ENCODE data around the gene POU3F3. TPM values are rescaled to one million over a fixed set of nuclear protein-coding genes. Genes with fewer than 3 reads are reported as not detected.

POU3F3 gene
- polyA plus RNA-seq, 3 donors: not detected

- DNase-seq: no peak
- Histone ChIP-seq H3K9me3 (replicated peaks in 1 of 2; ENCODE audit: control insufficient read depth in 1 of 2, insufficient read depth in 1 of 2, low read length in 2 of 2) (peaks cover 7 to 39% of the 10 kb centered on the region in 2 donors), H3K36me3 (replicated peaks in 1 of 2; ENCODE audit: control insufficient read depth in 1 of 2, insufficient read depth in 2 of 2, low read length in 2 of 2) (no peaks in the 10 kb centered on the region), H3K79me2 (ENCODE audit: insufficient read depth, low read length) (no peaks in the 10 kb centered on the region), H3K4me1 (ENCODE audit: control insufficient read depth in 1 of 2, insufficient read depth in 2 of 2, low read length in 2 of 2) (peaks cover 28 to 31% of the 10 kb centered on the region in 2 donors), H2AFZ (ENCODE audit: insufficient read depth, low read depth, low read length, poor library complexity, severe bottlenecking) (no peak overlapping the region), H3K4me2 (replicated peaks; ENCODE audit: extremely low read depth, low read length, poor library complexity, severe bottlenecking) (no peak overlapping the region), H3K27ac (ENCODE audit: low read depth in 1 of 2, low read length in 2 of 2) (no peak overlapping the region), H3K9ac (ENCODE audit: insufficient read depth, low read length, poor library complexity, severe bottlenecking) (no peak overlapping the region), H3K4me3 (replicated peaks in 1 of 3; ENCODE audit: low read depth in 2 of 3, low read length in 3 of 3) (no peak overlapping the region), H4K20me1 (ENCODE audit: insufficient read depth, low read length) (no peaks in the 10 kb centered on the region), H3K27me3 (ENCODE audit: control insufficient read depth in 2 of 2, insufficient read depth in 2 of 2, low read length in 2 of 2) (peaks cover 57 to 77% of the 10 kb centered on the region in 2 donors)
- TF ChIP-seq CTCF (IDR thresholded peaks at IDR 0.05): no peak
- Mint-ChIP-seq H3K4me1 (peaks cover 27% of the 10 kb centered on the region), H3K4me3 (peak overlapping the region in 1 of 2 donors; percentile 85), H3K36me3 (peaks cover 0 to 8% of the 10 kb centered on the region in 2 donors), H3K27me3 (ENCODE audit: low read depth in 3 of 3) (peaks cover 64 to 78% (median 67%) of the 10 kb centered on the region in 3 donors), H3K9me3 (peaks cover 0 to 20% (median 11%) of the 10 kb centered on the region in 7 donors), H3K27ac (no peak overlapping the region)
- intact Hi-C loops (cut with micrococcal nuclease): no loop called here
- WGBS (ENCODE audit: insufficient coverage): no CpG with 5 or more reads among the region's 2 CpGs
These were observed 12.2 kb upstream of the POU3F3 start for GRCh38 chr2:104841744-104842143.

GRCh38 chr2:104844807-104845551 is 8.9 kb upstream of the POU3F3 start:
- peak overlapping the region; percentile 50 for H3K4me2 ChIP-seq (replicated peaks; ENCODE audit: extremely low read depth, low read length, poor library complexity, severe bottlenecking)
- no peaks in the 10 kb centered on the region for H3K79me2 ChIP-seq (ENCODE audit: insufficient read depth, low read length)
- Mint-ChIP-seq H3K9me3 (peaks cover 0 to 20% (median 11%) of the 10 kb centered on the region in 7 donors), H3K4me3 (peak overlapping the region; percentile 52 to 85), H3K36me3 (peaks cover 0 to 8% of the 10 kb centered on the region in 2 donors), H3K4me1 (peaks cover 33% of the 10 kb centered on the region), H3K27me3 (ENCODE audit: low read depth in 3 of 3) (peaks cover 83 to 97% (median 83%) of the 10 kb centered on the region in 3 donors), H3K27ac (no peak overlapping the region)
- peaks cover 28 to 31% of the 10 kb centered on the region in 2 donors for H3K4me1 ChIP-seq (ENCODE audit: control insufficient read depth in 1 of 2, insufficient read depth in 2 of 2, low read length in 2 of 2)
- H4K20me1 ChIP-seq (ENCODE audit: insufficient read depth, low read length): no peaks in the 10 kb centered on the region
- H3K9ac ChIP-seq (ENCODE audit: insufficient read depth, low read length, poor library complexity, severe bottlenecking): no peak overlapping the region
- H3K4me3 ChIP-seq (replicated peaks in 1 of 3; ENCODE audit: low read depth in 2 of 3, low read length in 3 of 3): peak overlapping the region in 1 of 3 experiments; percentile 36
- WGBS (ENCODE audit: insufficient coverage): 2% methylated on average over 55 of the region's 56 CpGs
- no peak for TF ChIP-seq CTCF (IDR thresholded peaks at IDR 0.05)
- intact Hi-C loops (cut with micrococcal nuclease): loop anchor here (5.0 kb wide), 1 partner anchor 403 kb away; no protein-coding TSS in a partner anchor
- DNase-seq: no peak
- H3K27me3 ChIP-seq (ENCODE audit: control insufficient read depth in 2 of 2, insufficient read depth in 2 of 2, low read length in 2 of 2): peaks cover 84 to 94% of the 10 kb centered on the region in 2 donors
- H2AFZ ChIP-seq (ENCODE audit: insufficient read depth, low read depth, low read length, poor library complexity, severe bottlenecking): peak overlapping the region; percentile 1
- H3K9me3 ChIP-seq (replicated peaks in 1 of 2; ENCODE audit: control insufficient read depth in 1 of 2, insufficient read depth in 1 of 2, low read length in 2 of 2): peaks cover 7 to 58% of the 10 kb centered on the region in 2 donors
- H3K36me3 ChIP-seq (replicated peaks in 1 of 2; ENCODE audit: control insufficient read depth in 1 of 2, insufficient read depth in 2 of 2, low read length in 2 of 2): no peaks in the 10 kb centered on the region
- no peak overlapping the region for H3K27ac ChIP-seq (ENCODE audit: low read depth in 1 of 2, low read length in 2 of 2)
